HepG2 (cell line): ENCODE measurements around the gene RPRD2. TPM values are rescaled to one million over a fixed set of nuclear protein-coding genes. Genes with fewer than 3 reads are reported as not detected.
A peak's percentile ranks its signal among the peaks of the same experiment; 100 is the strongest.

Experiments
- ARNTL ChIP-seq: sonication (generic); formaldehyde crosslinking; IDR thresholded peaks from 2 replicates; pipeline ENCODE4 v1.4.0; 2020; ENCODE audit warnings: mild to moderate bottlenecking, missing genetic modification reagents
- DMTF1 ChIP-seq: sonication (generic); formaldehyde crosslinking; IDR thresholded peaks from 2 replicates; pipeline ENCODE4 v1.4.0; 2020; ENCODE audit warnings: mild to moderate bottlenecking, missing genetic modification reagents
- EEA1 ChIP-seq: sonication (generic); formaldehyde crosslinking; IDR thresholded peaks from 2 replicates; pipeline ENCODE4 v1.5.1; 2020; ENCODE audit warnings: mild to moderate bottlenecking, missing genetic modification reagents, borderline replicate concordance
- NFKBIZ ChIP-seq: IDR thresholded peaks from 2 replicates; pipeline ENCODE4 v1.6.1; 2018; ENCODE audit warnings: missing genetic modification reagents, missing compliant biosample characterization
- NR1H2 ChIP-seq: sonication (generic); formaldehyde crosslinking; IDR thresholded peaks from 2 replicates; pipeline ENCODE4 v1.8.1; 2022; ENCODE audit warnings: low read depth, missing genetic modification reagents, borderline replicate concordance
- SRSF1 ChIP-seq: fragments of 200-400 bp; formaldehyde crosslinking; optimal IDR thresholded peaks from 2 replicates; pipeline ENCODE3; 2017; ENCODE audit warnings: mild to moderate bottlenecking, low read depth, low read length, moderate library complexity
- TBL1XR1 ChIP-seq: fragments of 150-350 bp; IDR thresholded peaks from 2 replicates; pipeline ENCODE4 v1.6.1; 2014; ENCODE audit warnings: borderline replicate concordance, low read length; ENCODE audit not compliant: partially characterized antibody
- U2AF1 ChIP-seq: fragments of 200-400 bp; formaldehyde crosslinking; optimal IDR thresholded peaks from 2 replicates; pipeline ENCODE3; 2017; ENCODE audit warnings: mild to moderate bottlenecking, low read depth, low read length
- U2AF2 ChIP-seq: fragments of 200-400 bp; formaldehyde crosslinking; IDR thresholded peaks from 2 replicates; pipeline ENCODE4 v1.6.1; 2017; ENCODE audit warnings: low read depth, mild to moderate bottlenecking, low read length
- ZBTB21 ChIP-seq: sonication (generic); formaldehyde crosslinking; IDR thresholded peaks from 2 replicates; pipeline ENCODE4 v1.4.0; 2020; ENCODE audit warnings: missing genetic modification reagents
- ZFP36 ChIP-seq: fragments of 150-350 bp; IDR thresholded peaks from 2 replicates; pipeline ENCODE4 v1.6.1; 2018; ENCODE audit warnings: borderline replicate concordance, low read length, low read depth; ENCODE audit not compliant: partially characterized antibody
- ZMYM4 ChIP-seq: sonication (generic); formaldehyde crosslinking; IDR thresholded peaks from 2 replicates; pipeline ENCODE4 v1.8.1; 2023; ENCODE audit warnings: mild to moderate bottlenecking, missing genetic modification reagents
- ZNF251 ChIP-seq: sonication (generic); formaldehyde crosslinking; IDR thresholded peaks from 2 replicates; pipeline ENCODE4 v1.9.0; 2021; ENCODE audit warnings: mild to moderate bottlenecking, missing genetic modification reagents
- ZNF274 ChIP-seq: sonication (generic); formaldehyde crosslinking; IDR thresholded peaks from 2 replicates; pipeline ENCODE4 v1.5.1; 2020; ENCODE audit warnings: mild to moderate bottlenecking, missing genetic modification reagents
- ZNF292 ChIP-seq: sonication (generic); formaldehyde crosslinking; IDR thresholded peaks from 2 replicates; pipeline ENCODE4 v1.8.1; 2022; ENCODE audit warnings: mild to moderate bottlenecking, low read depth, missing genetic modification reagents, borderline replicate concordance
- ZNF589 ChIP-seq: sonication (generic); formaldehyde crosslinking; conservative IDR thresholded peaks from 2 replicates; pipeline ENCODE4 v1.8.0; 2022; ENCODE audit warnings: mild to moderate bottlenecking, moderate library complexity, missing genetic modification reagents
- ZNF841 ChIP-seq: sonication (generic); formaldehyde crosslinking; IDR thresholded peaks from 2 replicates; pipeline ENCODE4 v1.8.1; 2023; ENCODE audit warnings: missing genetic modification reagents, borderline replicate concordance
- polyA plus RNA-seq, 8 experiments: library from polyadenylated mRNA; depleted of rRNA in 3 of 8; stranded (reverse) in 7 of 8; unstranded in 1 of 8; fragments of >200 nt; fragmentation: Illumina TruSeq in 4 of 8; extraction: Trizol in 4 of 8; gene quantifications; 2 replicates each; pipeline versions ENCODE4 v1.2.1 to v1.2.3, GENCODE V29; 2011 to 2016; ENCODE audit warnings: low read depth in 4 of 8, missing spikeins in 1 of 8, mixed read lengths in 1 of 8; ENCODE audit not compliant: insufficient read depth in 1 of 8
- total RNA-seq, 5 experiments: library from RNA; depleted of rRNA; stranded (reverse); fragments of >200 nt; fragmentation: Illumina TruSeq; extraction: Trizol; gene quantifications; 2 replicates each; pipeline ENCODE4 v1.2.3, GENCODE V29; 2016; ENCODE audit warnings: low read depth in 1 of 5
- TF ChIP-seq, protein P1 (sequence below): sonication (generic); formaldehyde crosslinking; conservative IDR thresholded peaks from 2 replicates; pipeline ENCODE4 v1.4.0; 2020; ENCODE audit warnings: mild to moderate bottlenecking, missing genetic modification reagents, moderate library complexity
- TF ChIP-seq, protein P2 (sequence below): sonication (generic); formaldehyde crosslinking; conservative IDR thresholded peaks from 2 replicates; pipeline ENCODE4 v1.5.0; 2020; ENCODE audit warnings: missing genetic modification reagents
- TF ChIP-seq, protein P3 (sequence below): sonication (generic); formaldehyde crosslinking; IDR thresholded peaks from 2 replicates; pipeline ENCODE4 v1.8.0; 2022; ENCODE audit warnings: mild to moderate bottlenecking, missing genetic modification reagents, borderline replicate concordance

RPRD2 gene
- total and polyA plus RNA-seq, 2 of the 13 experiments (the other 11 are each of a cell fraction or from before 2014, with no cell fraction given): 8.0 to 8.9 TPM

DNA sequence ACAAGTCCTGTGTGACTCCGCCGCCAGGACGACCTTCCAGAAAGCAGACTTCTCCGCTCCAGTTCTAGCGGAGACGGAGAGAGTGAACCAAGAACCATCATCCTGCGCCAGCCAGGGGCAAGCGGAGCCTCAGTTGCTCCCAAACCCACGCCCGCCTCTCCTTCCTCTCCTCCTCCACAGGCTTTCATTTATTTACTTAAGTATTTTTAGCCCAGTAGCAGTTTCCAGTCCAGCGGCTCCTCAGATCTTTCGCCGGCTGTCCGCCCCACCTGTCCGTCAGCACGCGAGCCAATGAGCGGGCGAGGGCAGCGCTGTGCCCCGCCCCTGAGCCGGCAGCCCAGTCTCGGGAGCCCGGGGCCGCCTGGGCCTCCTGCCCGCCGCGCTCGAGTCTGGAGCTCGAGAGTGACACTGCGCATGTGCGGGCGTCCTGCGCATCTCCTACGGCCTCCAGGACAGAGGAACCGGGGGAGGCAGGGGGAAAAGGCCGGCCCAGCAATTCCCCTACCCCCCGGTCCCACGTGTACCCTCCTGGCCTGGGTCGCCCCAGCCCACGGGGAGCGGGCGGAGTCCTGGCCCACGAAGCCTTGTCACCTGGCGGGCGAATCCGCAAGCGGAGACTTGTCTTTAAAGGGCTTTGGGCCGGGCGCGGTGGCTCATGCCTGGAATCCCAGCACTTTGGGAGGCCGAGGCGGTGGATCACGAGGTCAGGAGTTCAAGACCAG is 151.5 kb downstream of the RPRD2 start, which contains the start of gene FALEC (continued):
- TF ChIP-seq, protein P1, sequence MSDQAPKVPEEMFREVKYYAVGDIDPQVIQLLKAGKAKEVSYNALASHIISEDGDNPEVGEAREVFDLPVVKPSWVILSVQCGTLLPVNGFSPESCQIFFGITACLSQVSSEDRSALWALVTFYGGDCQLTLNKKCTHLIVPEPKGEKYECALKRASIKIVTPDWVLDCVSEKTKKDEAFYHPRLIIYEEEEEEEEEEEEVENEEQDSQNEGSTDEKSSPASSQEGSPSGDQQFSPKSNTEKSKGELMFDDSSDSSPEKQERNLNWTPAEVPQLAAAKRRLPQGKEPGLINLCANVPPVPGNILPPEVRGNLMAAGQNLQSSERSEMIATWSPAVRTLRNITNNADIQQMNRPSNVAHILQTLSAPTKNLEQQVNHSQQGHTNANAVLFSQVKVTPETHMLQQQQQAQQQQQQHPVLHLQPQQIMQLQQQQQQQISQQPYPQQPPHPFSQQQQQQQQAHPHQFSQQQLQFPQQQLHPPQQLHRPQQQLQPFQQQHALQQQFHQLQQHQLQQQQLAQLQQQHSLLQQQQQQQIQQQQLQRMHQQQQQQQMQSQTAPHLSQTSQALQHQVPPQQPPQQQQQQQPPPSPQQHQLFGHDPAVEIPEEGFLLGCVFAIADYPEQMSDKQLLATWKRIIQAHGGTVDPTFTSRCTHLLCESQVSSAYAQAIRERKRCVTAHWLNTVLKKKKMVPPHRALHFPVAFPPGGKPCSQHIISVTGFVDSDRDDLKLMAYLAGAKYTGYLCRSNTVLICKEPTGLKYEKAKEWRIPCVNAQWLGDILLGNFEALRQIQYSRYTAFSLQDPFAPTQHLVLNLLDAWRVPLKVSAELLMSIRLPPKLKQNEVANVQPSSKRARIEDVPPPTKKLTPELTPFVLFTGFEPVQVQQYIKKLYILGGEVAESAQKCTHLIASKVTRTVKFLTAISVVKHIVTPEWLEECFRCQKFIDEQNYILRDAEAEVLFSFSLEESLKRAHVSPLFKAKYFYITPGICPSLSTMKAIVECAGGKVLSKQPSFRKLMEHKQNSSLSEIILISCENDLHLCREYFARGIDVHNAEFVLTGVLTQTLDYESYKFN (CRISPR knock-in tag): peak; percentile 55
- TF ChIP-seq ZNF251 (CRISPR knock-in tag) (0 out of 2 replicates have a peak, but pooled peaks have one; percentile 60), ZFP36 (no peak), NR1H2 (CRISPR knock-in tag) (no peak), DMTF1 (CRISPR knock-in tag) (no peak), ZNF841 (no peak), NFKBIZ (no peak), ZNF589 (0 out of 2 replicates have a peak, but pooled peaks have one; percentile 63), U2AF1 (no peak), ZNF292 (CRISPR knock-in tag) (no peak), EEA1 (CRISPR knock-in tag) (no peak), ARNTL (CRISPR knock-in tag) (0 out of 2 replicates have a peak, but pooled peaks have one; percentile 59), ZBTB21 (CRISPR knock-in tag) (no peak), SRSF1 (peak; percentile 79), U2AF2 (no peak), TBL1XR1 (no peak), ZMYM4 (CRISPR knock-in tag) (no peak; the same call in 1 of the 2 replicates), ZNF274 (CRISPR knock-in tag) (peak; percentile 71; the same call in 1 of the 2 replicates)
- TF ChIP-seq, protein P2, sequence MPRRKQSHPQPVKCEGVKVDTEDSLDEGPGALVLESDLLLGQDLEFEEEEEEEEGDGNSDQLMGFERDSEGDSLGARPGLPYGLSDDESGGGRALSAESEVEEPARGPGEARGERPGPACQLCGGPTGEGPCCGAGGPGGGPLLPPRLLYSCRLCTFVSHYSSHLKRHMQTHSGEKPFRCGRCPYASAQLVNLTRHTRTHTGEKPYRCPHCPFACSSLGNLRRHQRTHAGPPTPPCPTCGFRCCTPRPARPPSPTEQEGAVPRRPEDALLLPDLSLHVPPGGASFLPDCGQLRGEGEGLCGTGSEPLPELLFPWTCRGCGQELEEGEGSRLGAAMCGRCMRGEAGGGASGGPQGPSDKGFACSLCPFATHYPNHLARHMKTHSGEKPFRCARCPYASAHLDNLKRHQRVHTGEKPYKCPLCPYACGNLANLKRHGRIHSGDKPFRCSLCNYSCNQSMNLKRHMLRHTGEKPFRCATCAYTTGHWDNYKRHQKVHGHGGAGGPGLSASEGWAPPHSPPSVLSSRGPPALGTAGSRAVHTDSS (CRISPR knock-in tag): no peak
- TF ChIP-seq, protein P3, sequence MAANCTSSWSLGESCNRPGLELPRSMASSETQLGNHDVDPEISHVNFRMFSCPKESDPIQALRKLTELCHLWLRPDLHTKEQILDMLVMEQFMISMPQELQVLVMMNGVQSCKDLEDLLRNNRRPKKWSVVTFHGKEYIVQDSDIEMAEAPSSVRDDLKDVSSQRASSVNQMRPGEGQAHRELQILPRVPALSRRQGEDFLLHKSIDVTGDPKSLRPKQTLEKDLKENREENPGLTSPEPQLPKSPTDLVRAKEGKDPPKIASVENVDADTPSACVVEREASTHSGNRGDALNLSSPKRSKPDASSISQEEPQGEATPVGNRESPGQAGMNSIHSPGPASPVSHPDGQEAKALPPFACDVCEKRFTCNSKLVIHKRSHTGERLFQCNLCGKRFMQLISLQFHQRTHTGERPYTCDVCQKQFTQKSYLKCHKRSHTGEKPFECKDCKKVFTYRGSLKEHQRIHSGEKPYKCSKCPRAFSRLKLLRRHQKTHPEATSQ (CRISPR knock-in tag): no peak
